HG03280 (cell line): ENCODE data around the gene MYO1H.
"Not testable (repeated sequence)": the region's sequence is repeated elsewhere in the genome, so short reads cannot be mapped to it uniquely, and the experiment has no call there.

Experiments
- ATAC-seq: cut with Tn5 transposase; IDR thresholded peaks from one replicate; pipeline ENCODE4 v1.9.1; 2021; ENCODE audit warnings: mild to moderate bottlenecking, moderate library complexity; ENCODE audit not compliant: unreplicated experiment

Gene MYO1H

GRCh38 chr12:109345428-109345827 lies 2.3 kb upstream of the MYO1H start:
- ATAC-seq = no peak

- ATAC-seq = no peak
Measured at GRCh38 chr12:109346920-109347319, 780 bp upstream of the MYO1H start.

DNA sequence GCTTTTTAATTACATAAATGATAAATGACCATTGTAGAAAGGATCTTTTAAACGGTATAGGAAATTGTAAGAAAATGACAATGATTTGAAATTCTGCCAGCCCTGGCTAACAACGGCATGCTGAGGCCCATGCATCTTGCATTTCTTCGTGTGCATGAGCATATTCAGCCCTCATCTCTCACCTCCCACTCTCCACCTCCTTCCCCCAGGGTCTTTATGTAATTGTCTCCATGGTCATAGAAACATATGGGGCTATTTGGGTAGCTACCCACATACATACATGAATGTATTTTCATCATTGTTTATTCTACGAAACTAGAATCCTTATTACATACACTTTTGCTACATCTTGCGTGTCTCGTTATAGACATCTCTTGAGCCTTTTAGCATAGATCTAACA lies 4.5 kb downstream of the MYO1H start:
- no peak for ATAC-seq

- ATAC-seq = no peak
Measured at GRCh38 chr12:109356577-109356976, 8.9 kb downstream of the MYO1H start.

DNA sequence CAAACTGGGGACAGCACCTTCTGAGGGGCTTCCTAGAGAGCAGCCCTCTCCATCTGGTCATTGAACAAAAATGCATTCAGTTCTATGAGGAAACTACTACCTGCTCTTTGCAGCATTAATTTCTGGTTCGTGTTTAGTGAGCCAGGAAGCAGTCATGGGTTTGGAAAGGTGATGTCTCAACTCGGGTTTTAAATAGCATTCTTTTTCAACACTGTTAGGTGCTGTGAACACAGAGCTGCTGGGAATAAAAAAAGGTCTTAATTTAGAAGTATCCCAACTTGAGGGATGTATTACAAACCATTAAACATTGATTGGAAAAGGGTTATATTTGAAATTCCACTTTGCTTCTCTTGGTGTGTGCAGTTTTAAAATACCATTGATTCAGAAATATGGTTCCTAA lies 9.3 kb downstream of the MYO1H start:
- no peak for ATAC-seq

DNA sequence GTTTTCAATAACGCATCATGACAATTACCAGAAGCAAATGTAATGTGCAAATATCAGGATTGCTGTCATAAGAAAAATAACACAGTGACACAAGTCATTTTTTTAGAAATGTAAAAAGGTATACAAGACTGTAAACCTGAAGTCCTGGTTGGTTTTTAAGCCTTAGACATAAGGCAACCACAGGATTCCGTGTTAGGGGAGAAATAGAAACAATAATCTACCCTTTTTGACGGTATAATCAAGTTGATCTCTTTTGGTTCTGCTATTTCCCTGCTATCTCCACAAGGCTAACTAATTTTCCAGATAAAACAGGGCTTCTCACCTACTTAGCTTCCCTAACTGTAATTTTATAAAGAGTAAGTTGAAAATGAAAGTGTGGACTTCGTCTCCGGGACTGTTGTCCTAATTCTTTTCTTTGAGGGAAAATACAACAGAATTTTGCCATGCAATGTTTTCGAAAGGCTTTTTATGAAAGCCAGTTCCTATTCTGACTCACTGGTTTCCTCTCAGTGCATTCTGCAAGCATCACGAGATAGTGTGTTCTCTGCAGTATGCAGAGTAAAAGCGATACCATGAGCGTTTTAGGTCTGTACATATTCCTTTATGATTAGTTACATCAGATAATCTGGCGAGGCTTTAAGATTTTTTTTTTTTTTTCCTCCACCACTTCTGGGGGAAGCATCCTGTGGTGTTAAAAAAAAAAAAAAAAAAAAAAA lies 10.6 kb downstream of the MYO1H start:
- ATAC-seq = peak; percentile 81

- ATAC-seq = no peak
Measured at GRCh38 chr12:109359131-109359690, 11.5 kb downstream of the MYO1H start.

GRCh38 chr12:109369831-109370230 lies 22.1 kb downstream of the MYO1H start:
- no peak for ATAC-seq

DNA sequence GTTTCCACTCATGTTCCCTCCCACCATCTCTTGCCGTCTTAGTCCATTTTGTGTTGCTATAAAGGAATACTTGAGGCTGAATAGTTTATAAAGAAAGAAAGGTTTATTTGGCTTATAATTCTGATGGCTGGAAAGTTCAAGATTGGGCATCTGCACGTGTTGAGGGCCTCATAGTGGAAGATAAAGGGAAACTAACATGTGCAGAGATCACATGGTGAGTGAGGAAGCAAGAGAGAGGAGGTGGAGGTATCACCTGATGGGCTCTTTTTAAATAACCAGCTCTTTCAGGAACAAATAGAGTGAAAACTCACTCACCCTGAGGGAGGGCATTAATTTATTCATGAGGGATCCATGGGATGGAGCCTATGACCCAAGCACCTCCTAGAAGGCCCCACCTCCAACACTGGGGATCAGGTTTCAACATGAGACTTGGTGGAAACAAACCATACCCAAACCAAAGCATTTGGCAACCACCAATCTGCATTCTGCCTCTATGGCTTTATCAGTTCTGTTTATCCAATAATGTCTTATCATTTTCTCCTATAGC lies 29.5 kb downstream of the MYO1H start:
- ATAC-seq = no peak

DNA sequence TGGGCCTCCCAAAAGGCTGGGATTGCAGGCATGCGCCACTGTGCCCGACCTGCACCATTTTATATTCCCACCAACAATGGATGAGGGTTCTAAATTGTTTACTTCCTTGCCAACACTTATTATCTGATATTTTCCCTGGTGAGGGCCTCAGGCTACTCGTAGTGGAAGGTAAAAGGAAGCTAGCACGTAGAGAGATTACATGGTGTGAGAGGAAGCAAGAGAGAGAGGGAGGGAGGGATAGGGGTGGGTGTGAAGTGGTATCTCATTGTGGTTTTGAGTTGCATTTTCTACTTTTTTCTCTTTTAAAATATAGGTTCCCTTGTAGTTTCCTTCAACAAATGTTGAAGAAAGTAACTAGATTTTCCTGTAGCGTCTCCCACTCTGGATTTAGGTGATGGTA lies 30.9 kb downstream of the MYO1H start:
- no peak for ATAC-seq

- ATAC-seq = no peak
Measured at GRCh38 chr12:109382031-109382430, 34.3 kb downstream of the MYO1H start.

DNA sequence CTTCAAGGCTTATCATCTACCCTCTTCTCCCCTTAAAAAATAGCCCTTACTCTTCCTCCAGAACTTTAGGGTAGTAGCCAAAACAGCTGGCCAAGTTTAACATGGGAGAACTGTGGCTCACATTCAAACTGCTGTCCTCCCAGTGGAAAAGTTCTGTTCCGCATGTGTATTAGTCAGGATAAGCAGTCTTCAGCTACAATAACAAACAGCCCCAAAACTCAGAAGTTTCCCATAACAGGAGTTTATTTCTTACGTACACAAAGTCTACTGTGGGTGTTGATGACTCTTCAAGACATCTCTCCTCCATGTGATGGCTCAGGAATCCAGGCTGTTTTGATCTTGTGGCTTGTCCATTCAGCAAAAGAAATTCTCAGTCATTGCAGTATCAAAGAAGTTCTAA lies 35.5 kb downstream of the MYO1H start:
- ATAC-seq = no peak

DNA sequence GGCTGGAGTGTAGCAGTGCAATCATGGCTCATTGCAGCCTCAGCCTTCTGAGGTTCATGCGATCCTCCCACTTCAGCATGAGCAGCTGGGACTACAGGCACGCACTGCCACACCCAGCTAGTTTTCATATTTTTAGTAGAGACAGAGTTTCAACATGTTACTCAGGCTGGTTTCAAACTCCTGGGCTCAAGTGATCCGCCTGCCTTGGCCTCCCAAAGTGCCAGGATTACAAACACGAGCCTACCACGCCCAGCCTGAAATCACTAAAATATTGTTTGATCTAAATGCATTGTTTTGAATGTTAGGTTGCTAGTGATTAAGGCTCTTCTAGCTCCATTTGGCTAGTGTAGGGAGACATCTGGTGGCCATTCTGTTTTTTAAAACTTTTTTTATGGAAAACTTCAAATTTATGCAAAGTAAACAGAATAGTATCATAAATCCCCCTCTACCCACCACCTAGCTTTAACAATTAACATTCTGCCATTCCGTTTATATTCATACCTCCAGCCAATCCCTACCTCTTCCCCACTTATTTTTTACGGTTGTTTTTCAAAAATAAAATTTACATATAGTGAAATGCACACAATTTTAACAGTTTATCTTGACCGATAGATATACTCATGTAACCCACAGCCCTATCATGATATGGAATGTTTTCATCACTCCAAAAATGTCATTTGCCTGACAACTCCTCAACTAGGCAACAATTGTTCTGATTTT lies 37.8 kb downstream of the MYO1H start:
- ATAC-seq = no peak

- ATAC-seq = no peak
Measured at GRCh38 chr12:109386059-109386433, 38.3 kb downstream of the MYO1H start.

- no peak for ATAC-seq
Measured at GRCh38 chr12:109387425-109388166, 39.9 kb downstream of the MYO1H start.

GRCh38 chr12:109388167-109388563 lies 40.5 kb downstream of the MYO1H start:
- no peak for ATAC-seq

- ATAC-seq = no peak
Measured at GRCh38 chr12:109389146-109389545, 41.4 kb downstream of the MYO1H start.

GRCh38 chr12:109393437-109394345 lies 46.0 kb downstream of the MYO1H start:
- ATAC-seq = no peak

DNA sequence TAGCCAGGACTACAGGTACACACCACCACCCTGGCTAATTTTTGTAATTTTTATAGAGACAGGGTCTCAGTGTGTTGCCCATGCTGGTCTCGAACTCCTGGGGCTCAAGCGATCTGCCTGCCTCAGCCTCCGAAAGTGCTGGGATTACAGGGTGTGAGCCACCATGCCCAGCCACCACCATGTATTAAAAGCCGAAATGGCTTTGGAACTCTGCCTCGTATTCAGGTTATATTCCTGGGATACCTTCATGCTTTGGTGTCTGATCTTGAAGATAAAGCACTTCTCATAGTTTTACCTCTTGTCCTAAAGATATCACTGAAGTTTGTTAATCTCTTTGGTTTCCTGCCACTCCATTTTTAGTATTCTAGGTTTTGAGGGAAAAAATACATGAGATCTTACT lies 47.2 kb downstream of the MYO1H start:
- ATAC-seq = no peak

DNA sequence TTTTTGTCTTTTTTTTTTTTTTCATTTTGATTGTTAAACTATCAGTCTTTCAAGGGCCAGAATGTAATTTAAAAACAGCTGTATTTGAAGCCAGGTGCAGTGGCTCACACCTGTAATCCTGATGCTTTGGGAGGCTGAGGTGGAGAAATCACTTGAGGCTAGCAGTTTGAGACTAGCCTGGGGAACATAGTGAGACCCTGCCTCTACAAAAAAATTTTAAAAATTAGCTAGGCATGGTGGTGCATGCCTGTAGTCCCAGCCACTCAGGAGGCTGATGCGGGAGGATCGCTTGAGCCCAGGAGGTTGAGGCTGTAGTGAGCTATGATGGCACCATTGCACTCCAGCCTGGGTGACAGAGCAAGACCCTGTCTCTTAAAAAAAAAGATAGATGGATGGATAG lies 57.1 kb downstream of the MYO1H start:
- ATAC-seq = not testable (repeated sequence)
